ENCODE data around the gene PLOD1.

DNA sequence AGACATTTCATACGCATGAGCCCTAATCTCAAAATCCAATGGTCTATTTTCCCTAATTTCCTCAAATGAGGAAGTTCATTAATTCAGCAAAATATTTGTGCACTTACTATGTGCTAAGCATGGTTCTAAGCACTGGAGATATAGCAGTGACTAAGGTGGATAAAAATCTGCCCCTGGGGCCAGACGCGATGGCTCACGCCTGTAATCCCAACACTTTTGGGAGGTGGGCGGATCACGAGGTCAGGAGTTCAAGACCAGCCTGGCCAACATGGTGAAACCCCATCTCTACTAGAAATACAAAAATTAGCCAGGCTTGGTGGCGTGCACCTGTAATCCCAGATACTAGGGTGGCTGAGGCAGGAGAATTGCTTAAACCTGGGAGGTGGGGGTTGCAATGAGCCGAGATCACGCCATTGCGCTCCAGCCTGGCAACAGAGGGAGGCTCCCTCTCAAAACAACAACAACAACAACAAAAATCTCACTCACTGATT, 80.5 kb downstream of the PLOD1 start:
- TF ChIP-seq CTCF (conservative IDR thresholded peaks at IDR 0.05; ENCODE audit: low read length) (no peak), EZH2phosphoT487 (IDR thresholded peaks at IDR 0.05; ENCODE audit: borderline replicate concordance) (no peak)
